OCI-LY7 (cell line): ENCODE results near the gene KIF22.

Experiments used
- EZH2phosphoT487 ChIP-seq: fragments of 200-600 bp; sonication (generic); IDR thresholded peaks from 2 replicates; pipeline ENCODE4 v1.6.1; 2018; ENCODE audit warnings: low read depth, borderline replicate concordance, mild to moderate bottlenecking, mixed run types, antibody characterized with exemption, low read length, moderate library complexity, mixed read lengths
- TF ChIP-seq, protein P1 (sequence below): fragments of 200-600 bp; sonication (generic); conservative IDR thresholded peaks from 2 replicates; pipeline ENCODE4 v1.5.1; 2014; ENCODE audit warnings: mild to moderate bottlenecking, antibody characterized with exemption, low read length, moderate library complexity, mixed read lengths

DNA sequence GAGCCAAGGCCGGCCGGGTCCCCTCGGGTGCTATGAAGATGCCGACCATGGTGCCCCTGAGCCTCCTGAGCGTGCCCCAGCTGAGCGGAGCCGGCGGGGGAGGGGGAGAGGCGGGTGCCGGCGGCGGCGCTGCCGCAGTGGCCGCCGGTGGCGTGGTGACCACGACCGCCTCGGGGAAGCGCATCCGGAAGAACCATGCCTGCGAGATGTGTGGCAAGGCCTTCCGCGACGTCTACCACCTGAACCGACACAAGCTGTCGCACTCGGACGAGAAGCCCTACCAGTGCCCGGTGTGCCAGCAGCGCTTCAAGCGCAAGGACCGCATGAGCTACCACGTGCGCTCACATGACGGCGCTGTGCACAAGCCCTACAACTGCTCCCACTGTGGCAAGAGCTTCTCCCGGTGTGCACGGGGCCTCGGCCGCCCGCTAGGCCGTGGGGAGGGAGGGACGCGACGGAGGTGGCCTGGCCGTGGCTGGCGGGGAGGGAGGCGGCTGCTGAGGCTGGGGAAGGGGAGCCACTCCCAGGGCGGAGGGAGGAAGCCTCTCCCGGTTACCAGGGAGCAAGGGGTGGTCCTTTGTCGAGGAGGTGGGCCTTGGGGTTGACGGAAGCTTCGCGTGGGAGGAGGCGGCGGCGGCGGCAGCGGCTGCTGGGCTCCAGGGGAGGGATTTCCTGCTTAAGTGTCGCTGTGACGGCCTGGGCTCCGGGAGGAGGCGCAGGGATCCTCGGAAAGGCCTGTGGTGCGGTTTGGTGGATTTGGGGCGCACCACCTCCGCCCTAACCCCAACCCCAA is 17.1 kb downstream of the KIF22 start:
- TF ChIP-seq, protein P1, sequence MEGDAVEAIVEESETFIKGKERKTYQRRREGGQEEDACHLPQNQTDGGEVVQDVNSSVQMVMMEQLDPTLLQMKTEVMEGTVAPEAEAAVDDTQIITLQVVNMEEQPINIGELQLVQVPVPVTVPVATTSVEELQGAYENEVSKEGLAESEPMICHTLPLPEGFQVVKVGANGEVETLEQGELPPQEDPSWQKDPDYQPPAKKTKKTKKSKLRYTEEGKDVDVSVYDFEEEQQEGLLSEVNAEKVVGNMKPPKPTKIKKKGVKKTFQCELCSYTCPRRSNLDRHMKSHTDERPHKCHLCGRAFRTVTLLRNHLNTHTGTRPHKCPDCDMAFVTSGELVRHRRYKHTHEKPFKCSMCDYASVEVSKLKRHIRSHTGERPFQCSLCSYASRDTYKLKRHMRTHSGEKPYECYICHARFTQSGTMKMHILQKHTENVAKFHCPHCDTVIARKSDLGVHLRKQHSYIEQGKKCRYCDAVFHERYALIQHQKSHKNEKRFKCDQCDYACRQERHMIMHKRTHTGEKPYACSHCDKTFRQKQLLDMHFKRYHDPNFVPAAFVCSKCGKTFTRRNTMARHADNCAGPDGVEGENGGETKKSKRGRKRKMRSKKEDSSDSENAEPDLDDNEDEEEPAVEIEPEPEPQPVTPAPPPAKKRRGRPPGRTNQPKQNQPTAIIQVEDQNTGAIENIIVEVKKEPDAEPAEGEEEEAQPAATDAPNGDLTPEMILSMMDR: peak; percentile 73
- TF ChIP-seq EZH2phosphoT487: no peak
